Measurements from ENCODE around the gene SOX15.

SOX15 gene

DNA sequence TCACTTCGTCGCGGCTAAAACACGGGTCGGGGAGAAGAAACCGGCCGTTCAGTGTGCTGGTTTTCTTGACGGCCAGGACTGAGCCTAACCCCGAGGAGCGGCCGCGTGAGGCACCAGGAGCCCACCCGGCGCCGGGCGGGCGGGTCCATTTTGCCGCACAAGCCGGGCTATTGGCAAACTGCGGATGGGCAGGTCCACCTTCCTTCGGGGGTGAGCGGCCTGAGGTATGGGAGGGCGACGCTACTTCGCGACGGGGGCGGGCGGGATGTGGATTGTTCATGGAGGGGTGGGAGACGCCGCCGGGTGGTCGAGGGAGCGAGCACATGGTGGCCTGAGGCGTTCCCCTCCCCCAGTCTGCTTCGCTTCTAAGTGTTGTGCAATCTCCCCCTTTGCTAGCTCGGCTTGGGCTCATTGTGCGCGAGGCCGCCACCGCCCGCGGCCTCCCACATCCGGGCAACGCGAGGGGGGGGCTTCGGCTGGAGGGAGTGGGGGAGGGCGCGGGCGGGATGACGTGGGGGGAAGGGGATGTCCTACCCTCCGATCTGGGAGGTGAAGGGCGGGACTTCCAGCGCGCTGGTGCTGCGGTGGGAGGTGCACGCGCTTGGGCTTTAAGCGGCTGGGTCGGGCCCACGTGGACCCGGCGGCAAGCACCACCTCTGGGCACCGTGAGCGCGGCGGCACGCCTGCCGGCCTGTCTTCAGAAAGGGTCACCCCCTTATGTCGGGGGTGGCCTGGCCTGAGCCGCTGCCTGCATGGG lies 16.4 kb downstream of the SOX15 start (continued):
- TF ChIP-seq, protein P1, sequence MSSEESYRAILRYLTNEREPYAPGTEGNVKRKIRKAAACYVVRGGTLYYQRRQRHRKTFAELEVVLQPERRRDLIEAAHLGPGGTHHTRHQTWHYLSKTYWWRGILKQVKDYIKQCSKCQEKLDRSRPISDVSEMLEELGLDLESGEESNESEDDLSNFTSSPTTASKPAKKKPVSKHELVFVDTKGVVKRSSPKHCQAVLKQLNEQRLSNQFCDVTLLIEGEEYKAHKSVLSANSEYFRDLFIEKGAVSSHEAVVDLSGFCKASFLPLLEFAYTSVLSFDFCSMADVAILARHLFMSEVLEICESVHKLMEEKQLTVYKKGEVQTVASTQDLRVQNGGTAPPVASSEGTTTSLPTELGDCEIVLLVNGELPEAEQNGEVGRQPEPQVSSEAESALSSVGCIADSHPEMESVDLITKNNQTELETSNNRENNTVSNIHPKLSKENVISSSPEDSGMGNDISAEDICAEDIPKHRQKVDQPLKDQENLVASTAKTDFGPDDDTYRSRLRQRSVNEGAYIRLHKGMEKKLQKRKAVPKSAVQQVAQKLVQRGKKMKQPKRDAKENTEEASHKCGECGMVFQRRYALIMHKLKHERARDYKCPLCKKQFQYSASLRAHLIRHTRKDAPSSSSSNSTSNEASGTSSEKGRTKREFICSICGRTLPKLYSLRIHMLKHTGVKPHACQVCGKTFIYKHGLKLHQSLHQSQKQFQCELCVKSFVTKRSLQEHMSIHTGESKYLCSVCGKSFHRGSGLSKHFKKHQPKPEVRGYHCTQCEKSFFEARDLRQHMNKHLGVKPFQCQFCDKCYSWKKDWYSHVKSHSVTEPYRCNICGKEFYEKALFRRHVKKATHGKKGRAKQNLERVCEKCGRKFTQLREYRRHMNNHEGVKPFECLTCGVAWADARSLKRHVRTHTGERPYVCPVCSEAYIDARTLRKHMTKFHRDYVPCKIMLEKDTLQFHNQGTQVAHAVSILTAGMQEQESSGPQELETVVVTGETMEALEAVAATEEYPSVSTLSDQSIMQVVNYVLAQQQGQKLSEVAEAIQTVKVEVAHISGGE (tag by site-specific recombination; conservative IDR thresholded peaks at IDR 0.05; ENCODE audit: low read depth), result peak; percentile 75
- TF ChIP-seq ZNF791 (tag by site-specific recombination; IDR thresholded peaks at IDR 0.05), result no peak
- TF ChIP-seq TRIM28 (IDR thresholded peaks at IDR 0.05; ENCODE audit: borderline replicate concordance, low read length), result no peak
- TF ChIP-seq, protein P2, sequence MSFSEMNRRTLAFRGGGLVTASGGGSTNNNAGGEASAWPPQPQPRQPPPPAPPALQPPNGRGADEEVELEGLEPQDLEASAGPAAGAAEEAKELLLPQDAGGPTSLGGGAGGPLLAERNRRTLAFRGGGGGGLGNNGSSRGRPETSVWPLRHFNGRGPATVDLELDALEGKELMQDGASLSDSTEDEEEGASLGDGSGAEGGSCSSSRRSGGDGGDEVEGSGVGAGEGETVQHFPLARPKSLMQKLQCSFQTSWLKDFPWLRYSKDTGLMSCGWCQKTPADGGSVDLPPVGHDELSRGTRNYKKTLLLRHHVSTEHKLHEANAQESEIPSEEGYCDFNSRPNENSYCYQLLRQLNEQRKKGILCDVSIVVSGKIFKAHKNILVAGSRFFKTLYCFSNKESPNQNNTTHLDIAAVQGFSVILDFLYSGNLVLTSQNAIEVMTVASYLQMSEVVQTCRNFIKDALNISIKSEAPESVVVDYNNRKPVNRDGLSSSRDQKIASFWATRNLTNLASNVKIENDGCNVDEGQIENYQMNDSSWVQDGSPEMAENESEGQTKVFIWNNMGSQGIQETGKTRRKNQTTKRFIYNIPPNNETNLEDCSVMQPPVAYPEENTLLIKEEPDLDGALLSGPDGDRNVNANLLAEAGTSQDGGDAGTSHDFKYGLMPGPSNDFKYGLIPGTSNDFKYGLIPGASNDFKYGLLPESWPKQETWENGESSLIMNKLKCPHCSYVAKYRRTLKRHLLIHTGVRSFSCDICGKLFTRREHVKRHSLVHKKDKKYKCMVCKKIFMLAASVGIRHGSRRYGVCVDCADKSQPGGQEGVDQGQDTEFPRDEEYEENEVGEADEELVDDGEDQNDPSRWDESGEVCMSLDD (tag by site-specific recombination; IDR thresholded peaks at IDR 0.05), result peak; percentile 59; the same call in 1 of the 2 replicates

DNA sequence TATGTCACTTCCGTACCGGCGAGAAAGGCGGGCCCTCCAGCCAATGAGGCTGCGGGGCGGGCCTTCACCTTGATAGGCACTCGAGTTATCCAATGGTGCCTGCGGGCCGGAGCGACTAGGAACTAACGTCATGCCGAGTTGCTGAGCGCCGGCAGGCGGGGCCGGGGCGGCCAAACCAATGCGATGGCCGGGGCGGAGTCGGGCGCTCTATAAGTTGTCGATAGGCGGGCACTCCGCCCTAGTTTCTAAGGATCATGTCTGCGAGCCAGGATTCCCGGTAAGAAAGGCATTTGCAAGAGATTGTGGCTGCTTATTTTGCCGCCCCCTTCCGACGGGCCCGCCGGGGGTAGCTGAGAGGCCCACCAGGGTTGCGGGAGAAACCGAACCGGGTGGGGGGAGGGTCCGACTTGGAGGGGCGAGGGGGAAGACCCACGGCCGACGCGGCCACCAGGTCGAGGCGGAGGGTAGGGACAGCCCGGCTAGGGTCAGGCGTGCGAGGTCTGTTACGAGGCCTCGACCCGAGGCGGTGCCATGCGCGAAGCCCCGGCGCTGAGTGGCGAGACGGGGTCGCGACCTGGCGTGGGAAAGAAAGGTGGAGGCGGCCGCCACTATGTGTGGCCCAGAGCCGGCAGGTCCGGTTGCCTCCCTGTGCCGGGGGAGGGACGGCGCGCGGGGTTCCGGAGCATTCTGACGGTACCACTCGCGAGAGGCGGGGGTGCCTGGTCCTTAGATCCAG lies 17.1 kb downstream of the SOX15 start:
- Histone ChIP-seq H3K36me3 (ENCODE audit: control insufficient read depth in 2 of 2, insufficient read depth in 1 of 2, low read length in 2 of 2) (peaks cover 65 to 81% of the 10 kb centered on the region in 2 experiments), H3K9me3 (ENCODE audit: control insufficient read depth, insufficient read depth, low read depth, low read length) (no peaks in the 10 kb centered on the region), H3K27ac (ENCODE audit: extremely low read depth, low read depth, low read length) (peak overlapping the region; percentile 98), H3K4me1 (ENCODE audit: control insufficient read depth, insufficient read depth, low read length) (peaks cover 5% of the 10 kb centered on the region), H3K4me3 (ENCODE audit: low read depth, low read length) (peak overlapping the region; percentile 97)
- CTCF ChIA-PET, result interaction anchor here (4.1 kb wide), 1 partner anchor 12 kb away, joined by 35 read pairs; the partner anchor contains the start of gene SENP3
- POLR2A ChIA-PET, result interaction anchor here (0.6 to 8.2 kb wide), 21 partner anchors 7 to 359 kb away, joined by 3 to 98 read pairs (median 5); partner anchors contain the start of genes ATP1B2, CNTROB, FXR2 and MPDU1
- TF ChIP-seq ZNF223 (tag by site-specific recombination; IDR thresholded peaks at IDR 0.05) (peak; percentile 57; the same call in 1 of the 2 replicates), KLF1 (tag by site-specific recombination; IDR thresholded peaks at IDR 0.05) (peak; percentile 14; the same call in 1 of the 2 replicates), ZNF112 (tag by site-specific recombination; IDR thresholded peaks at IDR 0.05) (no peak), ZIC2 (tag by site-specific recombination; IDR thresholded peaks at IDR 0.05) (no peak), ZNF132 (tag by site-specific recombination; IDR thresholded peaks at IDR 0.05; ENCODE audit: borderline replicate concordance) (no peak), ZNF514 (tag by site-specific recombination; IDR thresholded peaks at IDR 0.05) (no peak), ZNF146 (tag by site-specific recombination; IDR thresholded peaks at IDR 0.05) (0 out of 2 replicates have a peak, but pooled peaks have one; percentile 13), ZNF341 (tag by site-specific recombination; IDR thresholded peaks at IDR 0.05; ENCODE audit: low read depth) (0 out of 2 replicates have a peak, but pooled peaks have one; percentile 4), ZNF664 (tag by site-specific recombination; IDR thresholded peaks at IDR 0.05) (no peak), ZSCAN16 (tag by site-specific recombination; IDR thresholded peaks at IDR 0.05) (peak; percentile 77; the same call in 1 of the 2 replicates), ZNF184 (tag by site-specific recombination; IDR thresholded peaks at IDR 0.05) (no peak), ZNF837 (tag by site-specific recombination; IDR thresholded peaks at IDR 0.05) (peak; percentile 65; the same call in 1 of the 2 replicates), ZNF600 (tag by site-specific recombination; IDR thresholded peaks at IDR 0.05) (no peak), ZNF610 (tag by site-specific recombination; IDR thresholded peaks at IDR 0.05; ENCODE audit: borderline replicate concordance) (0 out of 2 replicates have a peak, but pooled peaks have one; percentile 45)
- TF ChIP-seq, protein P3, sequence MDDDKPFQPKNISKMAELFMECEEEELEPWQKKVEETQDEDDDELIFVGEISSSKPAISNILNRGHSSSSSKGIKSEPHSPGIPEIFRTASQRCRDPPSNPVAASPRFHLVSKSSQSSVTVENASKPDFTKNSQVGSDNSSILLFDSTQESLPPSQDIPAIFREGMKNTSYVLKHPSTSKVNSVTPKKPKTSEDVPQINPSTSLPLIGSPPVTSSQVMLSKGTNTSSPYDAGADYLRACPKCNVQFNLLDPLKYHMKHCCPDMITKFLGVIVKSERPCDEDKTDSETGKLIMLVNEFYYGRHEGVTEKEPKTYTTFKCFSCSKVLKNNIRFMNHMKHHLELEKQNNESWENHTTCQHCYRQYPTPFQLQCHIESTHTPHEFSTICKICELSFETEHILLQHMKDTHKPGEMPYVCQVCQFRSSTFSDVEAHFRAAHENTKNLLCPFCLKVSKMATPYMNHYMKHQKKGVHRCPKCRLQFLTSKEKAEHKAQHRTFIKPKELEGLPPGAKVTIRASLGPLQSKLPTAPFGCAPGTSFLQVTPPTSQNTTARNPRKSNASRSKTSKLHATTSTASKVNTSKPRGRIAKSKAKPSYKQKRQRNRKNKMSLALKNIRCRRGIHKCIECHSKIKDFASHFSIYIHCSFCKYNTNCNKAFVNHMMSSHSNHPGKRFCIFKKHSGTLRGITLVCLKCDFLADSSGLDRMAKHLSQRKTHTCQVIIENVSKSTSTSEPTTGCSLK (tag by site-specific recombination; IDR thresholded peaks at IDR 0.05), result no peak
- TF ChIP-seq, protein P4, sequence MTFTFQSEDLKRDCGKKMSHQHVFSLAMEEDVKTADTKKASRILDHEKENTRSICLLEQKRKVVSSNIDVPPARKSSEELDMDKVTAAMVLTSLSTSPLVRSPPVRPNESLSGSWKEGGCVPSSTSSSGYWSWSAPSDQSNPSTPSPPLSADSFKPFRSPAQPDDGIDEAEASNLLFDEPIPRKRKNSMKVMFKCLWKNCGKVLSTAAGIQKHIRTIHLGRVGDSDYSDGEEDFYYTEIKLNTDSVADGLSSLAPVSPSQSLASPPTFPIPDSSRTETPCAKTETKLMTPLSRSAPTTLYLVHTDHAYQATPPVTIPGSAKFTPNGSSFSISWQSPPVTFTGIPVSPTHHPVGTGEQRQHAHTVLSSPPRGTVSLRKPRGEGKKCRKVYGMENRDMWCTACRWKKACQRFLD (tag by site-specific recombination; IDR thresholded peaks at IDR 0.05), result 0 out of 2 replicates have a peak, but pooled peaks have one; percentile 11
- TF ChIP-seq, protein P5, sequence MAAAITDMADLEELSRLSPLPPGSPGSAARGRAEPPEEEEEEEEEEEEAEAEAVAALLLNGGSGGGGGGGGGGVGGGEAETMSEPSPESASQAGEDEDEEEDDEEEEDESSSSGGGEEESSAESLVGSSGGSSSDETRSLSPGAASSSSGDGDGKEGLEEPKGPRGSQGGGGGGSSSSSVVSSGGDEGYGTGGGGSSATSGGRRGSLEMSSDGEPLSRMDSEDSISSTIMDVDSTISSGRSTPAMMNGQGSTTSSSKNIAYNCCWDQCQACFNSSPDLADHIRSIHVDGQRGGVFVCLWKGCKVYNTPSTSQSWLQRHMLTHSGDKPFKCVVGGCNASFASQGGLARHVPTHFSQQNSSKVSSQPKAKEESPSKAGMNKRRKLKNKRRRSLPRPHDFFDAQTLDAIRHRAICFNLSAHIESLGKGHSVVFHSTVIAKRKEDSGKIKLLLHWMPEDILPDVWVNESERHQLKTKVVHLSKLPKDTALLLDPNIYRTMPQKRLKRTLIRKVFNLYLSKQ (tag by site-specific recombination; IDR thresholded peaks at IDR 0.05; ENCODE audit: borderline replicate concordance), result peak; percentile 29; the same call in 1 of the 2 replicates
- TF ChIP-seq, protein P6, sequence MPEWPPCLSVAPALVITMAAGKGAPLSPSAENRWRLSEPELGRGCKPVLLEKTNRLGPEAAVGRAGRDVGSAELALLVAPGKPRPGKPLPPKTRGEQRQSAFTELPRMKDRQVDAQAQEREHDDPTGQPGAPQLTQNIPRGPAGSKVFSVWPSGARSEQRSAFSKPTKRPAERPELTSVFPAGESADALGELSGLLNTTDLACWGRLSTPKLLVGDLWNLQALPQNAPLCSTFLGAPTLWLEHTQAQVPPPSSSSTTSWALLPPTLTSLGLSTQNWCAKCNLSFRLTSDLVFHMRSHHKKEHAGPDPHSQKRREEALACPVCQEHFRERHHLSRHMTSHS (tag by site-specific recombination; IDR thresholded peaks at IDR 0.05), result no peak
